GM21526 (cell line): ENCODE results near the gene FAM83F.
"Not testable (repeated sequence)": the region's sequence is repeated elsewhere in the genome, so short reads cannot be mapped to it uniquely, and the experiment has no call there.

Source experiments
- ATAC-seq: cut with Tn5 transposase; IDR thresholded peaks from one replicate; pipeline ENCODE4 v1.9.1; 2021; ENCODE audit warnings: moderate library complexity; ENCODE audit not compliant: unreplicated experiment, low FRiP score

Gene FAM83F

GRCh38 chr22:39992088-39992826 is 2.5 kb upstream of the FAM83F start:
- ATAC-seq: no peak

DNA sequence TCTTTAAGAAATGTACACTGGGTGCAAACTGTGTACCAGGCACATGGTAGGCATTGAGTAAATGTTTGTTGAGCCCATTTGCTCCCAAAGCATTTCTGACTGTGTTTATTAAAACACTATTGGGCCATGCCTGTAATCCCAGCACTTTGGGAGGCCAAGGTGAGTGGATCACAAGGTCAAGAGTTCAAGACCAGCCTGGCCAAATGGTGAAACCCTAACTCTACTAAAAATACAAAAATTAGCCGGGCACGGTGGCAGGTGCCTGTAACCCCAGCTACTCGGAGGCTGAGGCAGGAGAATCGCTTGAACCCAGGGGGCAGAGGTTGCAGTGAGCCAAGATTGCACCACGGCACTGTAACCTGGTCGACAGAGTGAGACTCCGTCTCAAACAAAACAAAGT is 1.9 kb upstream of the FAM83F start:
- not testable (repeated sequence) for ATAC-seq

GRCh38 chr22:39994041-39994565 is 651 bp upstream of the FAM83F start:
- no peak for ATAC-seq

GRCh38 chr22:39995393-39996252 is 869 bp downstream of the FAM83F start:
- ATAC-seq: no peak

GRCh38 chr22:39996732-39997131 is 2.0 kb downstream of the FAM83F start:
- no peak for ATAC-seq

DNA sequence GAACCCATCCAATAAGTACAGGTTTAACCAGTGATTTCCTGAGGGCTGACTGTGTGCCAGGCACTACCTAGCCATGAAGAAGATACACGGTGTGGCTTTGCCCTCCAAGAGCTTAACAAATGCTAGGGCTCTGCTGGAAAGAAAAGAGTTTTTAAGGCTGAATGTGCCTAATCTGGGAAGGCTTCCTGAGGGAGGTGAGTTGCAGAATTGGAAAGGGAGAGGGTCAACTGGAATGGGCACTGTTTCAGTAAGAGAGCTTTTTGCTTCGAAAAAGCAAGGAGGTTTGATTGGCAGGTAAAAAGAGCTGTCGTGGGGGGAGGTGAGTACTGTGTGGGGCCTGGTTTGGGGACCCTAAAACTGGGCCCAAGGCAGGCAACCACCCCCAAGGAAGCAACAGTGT is 2.7 kb downstream of the FAM83F start:
- ATAC-seq: no peak

DNA sequence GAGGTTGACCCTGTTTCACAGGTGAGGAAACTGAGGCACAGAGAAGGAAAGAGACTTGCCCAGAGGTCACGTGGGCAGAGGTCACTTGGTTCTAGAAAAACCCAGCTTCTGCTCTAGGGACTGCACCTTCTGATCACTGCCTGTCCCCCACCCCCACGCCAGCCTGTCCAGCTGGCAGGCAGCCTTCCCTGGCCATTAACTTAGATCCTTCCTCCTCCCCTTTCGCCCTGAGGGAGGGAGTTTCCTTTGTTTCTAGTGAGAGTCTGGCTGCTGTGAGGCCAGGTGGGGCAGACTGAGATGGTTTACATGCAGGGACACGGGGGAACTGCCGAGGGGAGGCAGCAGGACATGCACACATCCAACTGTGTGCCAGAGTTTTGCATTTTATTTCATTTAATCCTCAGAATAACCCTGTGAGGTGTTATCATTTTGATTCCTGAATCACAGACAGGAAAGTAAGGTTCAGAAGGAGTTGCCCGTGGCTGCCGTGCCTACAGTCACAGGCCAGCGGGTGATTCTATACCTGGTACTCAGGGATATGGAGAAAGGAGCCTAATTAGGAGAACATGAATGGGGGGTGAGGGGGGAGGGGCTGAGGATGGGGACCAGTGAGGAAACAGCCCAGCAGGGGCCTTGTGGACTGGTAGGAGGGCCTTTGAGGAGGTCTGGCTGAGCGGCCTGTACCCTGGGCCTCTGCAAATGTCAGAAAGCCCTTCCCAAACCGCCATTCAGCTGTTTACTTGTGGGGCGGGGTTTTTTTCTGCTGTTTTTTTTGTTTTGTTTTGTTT is 3.4 kb downstream of the FAM83F start:
- no peak for ATAC-seq

DNA sequence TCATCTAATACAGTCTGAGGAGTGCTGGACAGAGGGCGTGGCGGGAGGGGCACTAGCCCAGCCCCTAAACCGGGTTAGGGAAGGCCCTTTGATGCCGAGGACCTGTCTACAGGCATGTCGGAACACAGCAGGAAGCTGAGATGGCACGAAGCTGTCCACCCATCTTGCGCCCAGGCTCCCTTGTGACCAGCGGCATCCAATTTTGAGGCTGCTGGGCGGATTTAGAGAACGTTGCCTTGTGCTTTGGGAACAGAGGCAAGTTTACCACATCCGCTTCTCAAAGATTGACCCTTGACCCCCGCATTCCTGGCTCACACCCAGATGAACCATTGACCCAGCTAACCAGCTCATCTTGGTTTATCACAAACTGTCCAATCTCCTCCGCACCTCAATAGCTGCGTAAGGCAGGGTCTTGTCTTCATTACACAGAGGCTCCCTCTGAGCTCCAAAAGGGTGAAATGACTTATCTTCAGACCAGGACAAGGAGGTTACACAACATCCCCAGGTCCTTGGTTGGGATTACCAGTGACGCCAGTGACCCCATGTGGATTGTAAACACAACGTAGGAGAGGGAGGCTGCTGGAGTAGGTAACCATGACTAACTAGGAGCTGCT is 4.5 kb downstream of the FAM83F start:
- no peak for ATAC-seq

DNA sequence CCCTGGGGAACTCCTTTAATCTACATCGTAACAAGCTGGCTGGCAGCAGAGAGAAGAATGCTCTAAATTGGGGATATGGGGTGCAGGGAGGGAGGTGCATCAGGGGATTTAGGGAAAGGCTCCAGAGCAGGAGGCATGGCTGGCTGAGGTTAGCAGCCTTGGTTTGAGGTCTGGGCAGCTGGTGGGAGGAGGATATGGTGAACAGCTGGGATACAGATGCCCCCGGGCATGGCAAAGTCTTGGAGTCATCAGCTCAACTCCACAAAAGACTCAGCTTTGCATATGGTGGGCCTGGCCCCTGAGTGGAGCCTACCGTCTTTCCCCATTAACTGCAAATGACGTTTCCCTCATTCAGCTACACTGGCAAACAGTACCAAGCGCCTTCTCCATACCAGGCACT is 5.4 kb downstream of the FAM83F start:
- ATAC-seq: no peak

DNA sequence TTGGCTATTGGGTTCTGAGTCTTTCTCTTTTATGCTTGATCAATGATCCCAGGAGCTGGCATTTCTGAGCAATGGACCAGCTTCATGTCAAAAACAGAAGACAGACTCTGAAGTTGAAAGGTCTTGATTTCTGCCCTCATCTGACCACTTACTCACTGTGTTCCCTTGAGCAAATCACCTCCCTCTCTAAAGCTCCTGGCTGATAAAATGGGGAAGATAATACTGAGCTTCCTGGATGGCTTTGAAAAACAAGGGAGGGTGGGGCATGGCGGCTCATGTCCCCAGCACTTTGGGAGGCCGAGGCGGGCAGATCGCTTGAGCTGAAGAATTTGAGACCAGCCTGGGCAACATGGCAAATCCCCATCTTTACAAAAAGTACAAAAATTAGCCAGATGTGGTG is 6.4 kb downstream of the FAM83F start:
- ATAC-seq: no peak

GRCh38 chr22:40001800-40002577 is 7.2 kb downstream of the FAM83F start:
- no peak for ATAC-seq

DNA sequence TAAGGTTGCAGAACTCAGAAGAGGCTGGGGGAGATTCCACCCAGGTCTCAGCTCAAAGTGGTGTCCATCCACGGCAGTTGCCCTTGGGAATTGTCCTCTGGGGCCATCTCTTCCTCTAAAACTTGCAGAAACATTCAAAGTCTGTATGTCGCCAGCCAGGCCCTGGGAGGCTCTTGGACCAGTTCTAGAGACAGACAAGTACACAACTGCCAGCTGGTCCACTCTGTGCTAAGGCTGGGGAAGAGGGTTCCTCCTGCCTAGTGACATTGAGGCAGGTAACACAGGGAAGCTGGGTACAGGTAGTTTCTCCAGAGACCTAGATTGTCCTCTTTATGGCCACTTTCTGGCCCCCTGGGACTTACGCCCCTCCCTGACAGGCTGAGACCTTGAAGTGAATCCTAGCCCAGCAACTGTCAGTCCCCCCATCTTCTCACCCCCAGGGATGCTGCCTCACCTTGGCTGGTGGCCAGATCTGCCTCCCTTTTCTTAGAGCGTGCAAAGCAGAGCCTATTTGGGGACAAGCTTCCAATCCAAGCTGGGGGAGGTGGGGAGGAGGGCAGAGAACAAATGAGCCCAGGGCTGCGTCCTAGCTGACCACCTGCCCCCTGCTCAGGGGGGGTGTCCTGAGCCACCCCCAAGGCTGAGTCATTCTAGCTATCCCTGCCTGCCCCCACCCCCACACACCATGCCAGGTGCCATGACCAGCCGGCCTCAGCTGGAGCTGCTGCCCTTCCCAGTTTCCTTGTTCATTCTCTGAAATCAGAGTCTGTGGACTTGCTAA is 8.4 kb downstream of the FAM83F start:
- no peak for ATAC-seq

DNA sequence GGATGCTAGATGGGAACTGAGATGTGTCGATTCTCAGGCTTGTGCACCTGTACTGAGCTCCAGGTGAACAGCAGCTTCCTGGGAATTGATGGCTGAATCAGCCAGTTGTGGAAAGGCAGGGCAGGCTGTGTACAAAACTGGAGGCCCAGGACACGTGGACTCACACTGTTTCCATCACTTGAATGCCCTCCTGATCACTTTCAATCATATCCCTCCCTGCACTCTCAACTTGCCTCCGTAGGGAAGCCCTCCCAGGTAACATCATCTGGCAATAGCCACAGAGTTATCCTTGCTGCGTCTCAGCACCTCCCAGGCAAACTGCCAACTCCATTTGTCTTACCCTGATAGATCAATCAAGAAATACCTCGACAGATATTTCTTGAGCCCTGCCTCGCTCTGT is 10.1 kb downstream of the FAM83F start:
- no peak for ATAC-seq

DNA sequence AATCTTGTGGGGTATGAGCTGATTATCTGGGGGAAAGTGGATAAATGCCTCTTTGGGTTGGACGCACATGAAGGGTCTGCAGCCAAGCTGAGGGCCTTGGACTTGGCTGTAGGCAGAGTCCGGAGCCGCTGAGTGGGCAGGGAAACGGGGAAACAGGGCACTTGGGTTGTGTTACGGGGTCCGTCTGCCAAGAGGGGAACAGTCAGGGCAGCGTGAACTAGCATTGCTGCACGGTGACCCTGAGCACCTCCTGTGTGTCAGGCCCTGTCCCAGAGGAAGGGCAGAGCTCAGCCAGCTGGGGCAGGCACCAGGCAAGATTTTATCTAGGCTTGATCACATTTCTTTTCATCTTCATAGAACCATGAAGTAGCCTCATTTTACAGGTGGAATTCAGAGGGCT is 11.9 kb downstream of the FAM83F start:
- ATAC-seq: no peak

GRCh38 chr22:40007853-40008710 is 13.3 kb downstream of the FAM83F start:
- ATAC-seq: no peak

- no peak for ATAC-seq
Measured at GRCh38 chr22:40008726-40009291, 14.1 kb downstream of the FAM83F start.

DNA sequence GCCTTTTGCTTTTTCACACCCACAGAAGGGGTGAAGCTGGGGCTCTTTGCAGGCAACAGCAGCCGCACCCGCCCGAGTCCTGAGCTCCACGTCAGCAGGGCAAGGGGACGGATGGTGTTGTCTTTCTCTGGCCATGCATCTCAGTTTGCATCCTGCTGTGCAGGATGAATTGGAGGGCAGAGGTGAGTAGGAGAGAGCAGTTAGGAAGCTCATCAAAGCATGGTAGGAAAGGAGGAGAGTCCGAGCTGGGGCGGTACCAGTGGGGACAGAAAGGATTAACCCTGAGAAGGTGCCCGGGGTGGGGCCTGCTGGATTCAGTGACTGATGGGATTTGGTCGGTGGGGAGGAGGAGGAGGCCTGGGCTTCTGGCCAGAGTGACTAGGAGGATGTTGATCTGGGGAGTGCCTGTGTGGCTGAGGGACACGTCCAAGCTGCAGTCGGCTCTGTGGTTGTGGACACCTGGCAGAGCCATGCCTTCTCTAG is 14.6 kb downstream of the FAM83F start:
- no peak for ATAC-seq
